Metanephros (tissue), 2 donors: ENCODE measurements around the gene MAPK8IP3. TPM values are rescaled to one million over a fixed set of nuclear protein-coding genes. Genes with fewer than 3 reads are reported as not detected.

Experiments
- small RNA-seq: library from RNA; depleted of rRNA; stranded (forward); fragments of <200 nt; gene quantifications from one replicate; pipeline ENCODE3, GENCODE V24; 2014; ENCODE audit warnings: low replicate concordance
- total RNA-seq: library from RNA; depleted of rRNA; stranded (reverse); fragments of >200 nt; gene quantifications from one replicate; pipeline ENCODE4 v1.2.3, GENCODE V29; 2014

MAPK8IP3 gene
- 65.9 TPM for total RNA-seq

DNA sequence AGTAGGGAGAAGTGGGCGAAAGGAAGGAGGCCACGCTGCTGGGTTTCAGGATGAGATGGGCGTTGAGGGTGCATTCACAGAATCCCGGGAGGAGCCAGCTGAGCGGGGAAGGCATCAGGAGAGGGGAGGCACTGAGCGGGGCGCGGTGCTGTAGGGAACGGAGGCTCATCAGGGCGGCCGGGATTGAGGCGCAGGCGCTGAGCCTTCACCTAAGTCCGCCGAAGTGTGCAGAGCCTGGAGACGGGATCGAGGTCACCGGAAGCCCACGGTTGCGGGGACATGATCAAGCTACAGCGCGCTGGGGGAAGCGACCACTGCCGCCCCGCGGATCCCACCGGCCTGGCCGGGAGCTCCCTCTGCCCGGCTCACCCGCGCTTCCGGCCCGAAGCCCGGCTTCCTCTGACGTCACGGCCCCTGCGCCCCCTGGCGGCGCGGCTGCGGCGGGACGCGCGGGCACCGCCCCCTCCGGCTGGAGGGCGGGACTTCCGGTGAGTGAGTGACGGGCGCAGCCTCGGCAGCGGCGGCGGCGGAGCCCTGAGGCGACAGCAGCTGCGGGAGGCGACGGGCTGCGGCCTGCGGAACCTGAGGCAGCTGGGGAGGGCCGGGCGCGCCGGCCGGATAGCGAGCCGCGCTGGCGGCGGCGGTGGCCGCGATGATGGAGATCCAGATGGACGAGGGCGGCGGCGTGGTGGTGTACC, at the start of gene MAPK8IP3:
Gene MAPK8IP3, plus strand, starts transcription at position 508 of the 698 bp plus-strand sequence. Its CDS starts 145 bp downstream, at position 653.

GRCh38 chr16:1677942-1678499, 28.0 kb upstream of the MAPK8IP3 start, which contains the start of gene JPT2:
TSS of gene JPT2 (plus strand) at chr16:1678279. CDS start at chr16:1678313, 34 bp downstream.

DNA sequence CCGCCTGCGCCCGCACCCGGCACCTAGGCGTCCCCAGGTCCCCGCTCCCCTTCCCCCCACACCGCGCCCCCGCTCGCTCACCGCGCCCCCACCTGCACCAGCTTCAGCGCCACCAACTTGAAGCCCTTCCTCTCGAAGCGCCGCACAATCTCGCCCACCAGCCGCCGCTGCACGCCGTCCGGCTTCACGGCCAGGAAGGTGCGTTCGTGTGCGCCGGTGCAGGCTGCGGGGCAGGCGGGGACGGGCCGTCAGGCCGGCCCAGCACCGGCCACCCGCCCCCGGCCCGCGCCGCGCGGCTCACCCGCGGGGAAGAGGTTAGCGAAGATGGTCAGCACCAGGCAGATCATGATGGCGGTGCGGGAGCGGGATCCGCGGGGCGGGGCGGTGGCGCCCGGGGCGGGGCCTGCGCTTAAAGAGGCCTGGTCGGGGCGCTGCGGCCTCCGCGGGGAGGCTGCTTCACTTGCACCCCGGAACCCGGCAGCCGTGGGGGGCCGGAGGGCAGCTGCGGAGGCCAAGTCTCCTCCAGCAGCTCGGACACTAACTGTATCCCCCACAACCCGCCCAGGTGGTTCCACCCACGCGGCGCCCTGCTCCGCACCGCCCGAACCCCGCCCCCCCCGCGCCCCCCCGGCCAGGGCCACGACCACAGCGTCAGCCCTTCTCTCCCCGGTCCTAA, 65.3 kb downstream of the MAPK8IP3 start, which contains the start of gene NME3:
Gene NME3, minus strand, starts transcription at position 356 of the 676 bp plus-strand sequence. Its CDS starts 9 bp downstream, at position 347.

DNA sequence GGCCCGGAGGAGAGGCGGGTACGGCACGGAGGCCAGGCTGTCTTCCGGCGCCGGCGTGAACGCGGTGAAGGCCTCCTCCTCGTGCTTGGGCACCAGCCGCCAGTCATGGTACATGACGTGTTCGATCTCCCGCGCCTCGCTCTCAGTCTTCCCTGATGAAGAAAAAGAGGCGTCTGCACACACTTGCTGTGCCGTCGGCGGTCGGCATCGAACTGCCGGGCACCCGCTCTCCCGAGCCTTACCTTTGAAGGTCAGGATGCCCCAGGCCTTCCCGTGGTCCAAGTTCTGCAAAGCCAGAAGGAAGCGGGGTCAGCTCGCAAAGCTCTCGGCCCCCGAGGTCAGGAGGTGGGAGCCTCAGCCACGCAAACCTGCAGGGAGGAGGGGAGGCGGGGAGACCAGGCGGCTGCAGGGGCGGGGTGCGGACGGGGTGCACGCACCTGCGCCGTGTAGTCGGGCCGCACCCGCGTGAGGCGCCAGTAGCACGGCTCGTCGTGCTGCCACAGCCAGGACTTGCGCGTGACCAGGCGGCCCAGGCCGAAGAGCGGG, 66.4 kb downstream of the MAPK8IP3 start, which contains the start of gene EME2:
Gene EME2, plus strand, starts transcription at position 449 of the 546 bp plus-strand sequence. CDS start 418 bp downstream, outside the sequence.

DNA sequence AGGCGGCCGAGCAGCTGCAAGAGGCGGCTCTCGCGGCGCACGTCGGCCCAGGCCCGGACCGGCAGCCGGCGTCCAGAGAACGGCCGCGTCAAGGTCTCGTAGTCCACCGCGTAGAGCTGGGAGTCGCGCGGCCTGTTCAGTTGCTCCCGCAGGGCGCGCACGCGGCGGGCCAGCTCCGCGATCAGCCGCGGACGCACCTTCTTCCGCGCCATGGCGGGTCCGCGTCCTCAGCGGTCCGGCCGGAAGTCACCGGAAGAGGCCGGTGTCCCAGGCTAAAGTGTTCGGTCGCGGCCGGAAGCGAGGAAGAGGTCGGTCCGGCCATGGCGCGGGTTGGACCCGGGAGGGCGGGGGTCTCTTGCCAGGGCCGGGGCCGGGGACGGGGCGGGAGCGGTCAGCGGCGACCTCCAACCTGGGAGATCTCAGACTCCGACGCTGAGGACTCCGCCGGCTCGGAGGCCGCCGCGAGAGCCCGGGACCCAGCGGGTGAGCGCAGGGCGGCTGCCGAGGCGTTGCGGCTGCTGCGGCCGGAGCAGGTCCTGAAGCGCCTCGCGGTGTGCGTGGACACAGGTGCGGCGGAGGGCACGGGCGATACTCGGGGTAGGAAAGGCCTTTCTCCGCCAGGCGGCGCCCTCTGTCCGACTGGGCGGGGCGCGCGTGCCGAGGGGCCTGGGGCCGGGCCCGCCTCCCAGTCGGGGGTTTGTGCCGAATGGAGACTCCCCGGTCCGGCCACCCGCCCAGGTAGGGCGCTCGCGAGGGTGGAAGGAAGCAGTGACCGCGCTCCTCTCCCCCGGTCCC, 67.1 kb downstream of the MAPK8IP3 start, which contains the start of gene MRPS34:
Gene MRPS34, minus strand, starts transcription at position 227 of the 795 bp plus-strand sequence. Its CDS starts 15 bp downstream, at position 212.

DNA sequence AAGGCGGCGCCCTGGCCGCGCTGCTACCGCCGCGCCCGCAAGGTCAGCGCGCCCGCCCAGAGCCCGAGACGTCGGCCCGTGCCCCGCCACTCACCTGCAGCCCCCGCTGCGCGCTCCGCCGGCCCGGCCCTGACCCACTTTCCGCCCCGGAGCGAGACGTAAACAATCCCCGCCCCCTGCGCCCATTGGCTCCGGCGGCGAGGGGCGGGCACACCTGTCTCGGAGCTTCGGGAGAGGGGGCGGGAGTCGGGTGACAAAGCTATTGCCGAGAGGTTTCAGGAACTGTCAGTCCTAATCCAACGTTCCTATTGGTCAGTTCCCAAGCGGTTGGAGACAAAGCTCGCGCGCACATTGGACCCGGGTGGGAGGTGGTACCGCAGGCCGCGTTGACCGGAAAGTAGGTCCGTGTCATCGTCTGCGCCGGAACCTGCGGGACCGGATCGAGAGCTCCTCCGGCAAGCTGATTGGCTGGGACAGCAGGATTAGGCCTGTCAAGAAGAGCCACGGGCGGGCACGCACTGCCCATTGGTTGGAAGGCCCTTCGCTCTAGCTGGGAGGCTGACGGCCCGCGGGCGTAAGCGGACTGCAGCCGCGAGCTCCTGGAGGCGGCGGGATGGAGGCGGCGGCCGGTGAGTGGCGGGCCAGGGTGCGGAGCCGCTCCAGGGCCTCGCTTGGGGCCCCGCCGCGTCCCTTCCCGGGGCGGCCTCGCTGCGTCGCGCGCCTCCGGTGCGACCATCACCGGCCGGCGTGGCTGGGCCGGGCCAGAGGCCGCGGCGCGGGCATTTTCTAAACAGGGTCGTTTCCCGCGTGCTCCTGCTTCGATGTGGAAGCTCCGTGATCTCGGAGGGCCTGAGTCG, 76.6 kb downstream of the MAPK8IP3 start, which contains the start of the genes NUBP2 and SPSB3:
Gene NUBP2, plus strand, starts transcription at position 553 of the 857 bp plus-strand sequence. Its CDS starts 61 bp downstream, at position 614.
Gene SPSB3, minus strand, starts transcription at position 164 of the 857 bp plus-strand sequence. CDS start 1,088 bp downstream, outside the sequence.

DNA sequence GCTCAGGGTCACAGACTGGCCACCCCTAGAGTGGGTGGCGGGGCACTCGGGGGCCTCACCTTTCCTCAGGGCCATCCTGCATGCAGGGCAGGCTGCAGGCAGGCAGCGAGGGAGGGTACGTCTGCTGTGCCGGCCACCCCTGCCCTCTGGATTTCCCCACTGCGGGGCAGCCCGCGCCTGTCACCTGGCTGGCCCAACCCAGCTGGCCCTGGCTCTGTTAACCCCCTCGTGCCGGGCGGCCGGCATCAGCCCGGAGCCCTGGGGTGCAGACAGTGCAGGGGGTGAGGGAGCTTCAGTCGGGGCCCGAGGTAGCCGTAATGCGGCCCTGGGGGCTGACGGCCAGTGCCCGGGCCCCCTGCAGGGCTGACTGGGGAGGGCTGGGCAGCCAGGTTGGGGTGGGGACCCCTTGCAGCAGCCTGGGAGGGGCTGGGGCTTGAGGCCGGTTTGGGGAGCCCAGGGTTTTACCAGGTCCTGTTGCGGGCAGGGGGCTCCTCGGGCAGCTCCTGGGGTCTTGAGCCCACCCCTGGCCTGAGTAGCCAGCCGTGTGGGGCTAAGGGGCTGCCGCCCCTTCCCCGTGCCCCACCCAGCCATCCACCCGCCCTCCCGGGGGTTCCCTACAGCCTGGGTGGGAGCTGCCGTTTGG, 87.7 kb downstream of the MAPK8IP3 start, which contains the start of gene IGFALS:
Gene IGFALS, minus strand, starts transcription at position 128 of the 643 bp plus-strand sequence. Its CDS starts 53 bp downstream, at position 75.

Small RNA genes within 50 kb of the gene (small RNA-seq; reads per million reads assigned to genes)
- not detected for gene MIR3177

Other genes starting within 250 kb of the MAPK8IP3 start
- 107 TPM for gene CLCN7, start 231.2 kb upstream of the MAPK8IP3 start, total RNA-seq
- 0.18 TPM for gene PTX4, start 217.3 kb upstream of the MAPK8IP3 start, total RNA-seq
- gene TELO2, start 212.8 kb upstream of the MAPK8IP3 start, total RNA-seq: 48.3 TPM
- gene TMEM204, start 172.5 kb upstream of the MAPK8IP3 start, total RNA-seq: 27.7 TPM
- gene IFT140, start 94.1 kb upstream of the MAPK8IP3 start, total RNA-seq: 68.0 TPM
- 17.2 TPM for gene CRAMP1, start 93.8 kb upstream of the MAPK8IP3 start, total RNA-seq
- gene JPT2, start 27.9 kb upstream of the MAPK8IP3 start, total RNA-seq: 44.8 TPM
- gene NME3, start 65.3 kb downstream of the MAPK8IP3 start, total RNA-seq: 43.1 TPM
- 20.1 TPM for gene EME2, start 66.6 kb downstream of the MAPK8IP3 start, total RNA-seq
- gene MRPS34, start 66.9 kb downstream of the MAPK8IP3 start, total RNA-seq: 63.4 TPM
- gene SPSB3, start 76.4 kb downstream of the MAPK8IP3 start, total RNA-seq: 78.3 TPM
- 70.1 TPM for gene NUBP2, start 76.8 kb downstream of the MAPK8IP3 start, total RNA-seq
- 7.0 TPM for gene IGFALS, start 87.5 kb downstream of the MAPK8IP3 start, total RNA-seq
- gene HAGH, start 120.6 kb downstream of the MAPK8IP3 start, total RNA-seq: 73.6 TPM
- gene FAHD1, start 121.0 kb downstream of the MAPK8IP3 start, total RNA-seq: 98.6 TPM
- 0.29 TPM for gene MEIOB, start 166.0 kb downstream of the MAPK8IP3 start, total RNA-seq
- gene HS3ST6, start 212.2 kb downstream of the MAPK8IP3 start, total RNA-seq: 1.2 TPM
- 22.4 TPM for gene MSRB1, start 237.0 kb downstream of the MAPK8IP3 start, total RNA-seq
- gene RPL3L, start 248.5 kb downstream of the MAPK8IP3 start, total RNA-seq: 33.3 TPM